ENCODE results near the gene CRTC1. TPM values are rescaled to one million over a fixed set of nuclear protein-coding genes. Genes with fewer than 3 reads are reported as not detected.

CRTC1 gene
- total and polyA plus RNA-seq, 11 donors, result 3.8 to 10.2 (median 7.2) TPM

- intact Hi-C loops (cut with DNase I), result no loop called here
- 89 to 92% (median 91%) methylated on average over 5 of the region's 5 CpGs for WGBS, 4 donors
- TF ChIP-seq POLR2A (IDR thresholded peaks at IDR 0.05) (no peak), CTCF (IDR thresholded peaks at IDR 0.05) (no peak)
- peaks cover 0 to 18% (median 1%) of the 10 kb centered on the region in 12 donors for H3K4me1 ChIP-seq
- peak overlapping the region in 1 of 12 donors; percentile 73 for H3K27ac ChIP-seq
- ATAC-seq (no peak), DNase-seq (no peak)
- H3K9me3 ChIP-seq, result no peaks in the 10 kb centered on the region
- H3K4me3 ChIP-seq, result no peak overlapping the region
- peaks cover 0 to 53% (median 24%) of the 10 kb centered on the region in 9 donors for H3K36me3 ChIP-seq
- H3K27me3 ChIP-seq, result no peaks in the 10 kb centered on the region
These were observed 16.7 kb upstream of the CRTC1 start for GRCh38 chr19:18666784-18667183.

- intact Hi-C loops (cut with DNase I), result no loop called here
- H3K27ac ChIP-seq, result no peak overlapping the region
- TF ChIP-seq CTCF (IDR thresholded peaks at IDR 0.05), result no peak
- TF ChIP-seq POLR2A (IDR thresholded peaks at IDR 0.05), result no peak
- 96 to 97% (median 97%) methylated on average over 47 to 55 of the region's 55 CpGs for WGBS, 4 donors
- ATAC-seq (no peak), DNase-seq (no peak)
- peaks cover 0 to 53% (median 24%) of the 10 kb centered on the region in 9 donors for H3K36me3 ChIP-seq
- H3K27me3 ChIP-seq, result no peaks in the 10 kb centered on the region
- H3K4me1 ChIP-seq, result peaks cover 0 to 27% (median 4%) of the 10 kb centered on the region in 12 donors
- no peaks in the 10 kb centered on the region for H3K9me3 ChIP-seq
- H3K4me3 ChIP-seq, result no peak overlapping the region
These were observed 15.8 kb upstream of the CRTC1 start for GRCh38 chr19:18667531-18668251.

- DNase-seq, result no peak
- H3K9me3 ChIP-seq, result no peaks in the 10 kb centered on the region
- H3K27me3 ChIP-seq, result no peaks in the 10 kb centered on the region
- H3K27ac ChIP-seq, result no peak overlapping the region
- peaks cover 0 to 27% (median 4%) of the 10 kb centered on the region in 12 donors for H3K4me1 ChIP-seq
- no peak overlapping the region for H3K4me3 ChIP-seq
- intact Hi-C loops (cut with DNase I), result no loop called here
- H3K36me3 ChIP-seq, result peaks cover 0 to 53% (median 24%) of the 10 kb centered on the region in 9 donors
- WGBS, 4 donors, result 98 to 99% (median 98%) methylated on average over 16 to 38 of the region's 38 CpGs
- ATAC-seq, result no peak
- no peak for TF ChIP-seq CTCF (IDR thresholded peaks at IDR 0.05)
- no peak for TF ChIP-seq POLR2A (IDR thresholded peaks at IDR 0.05)
These were observed 15.2 kb upstream of the CRTC1 start for GRCh38 chr19:18668252-18668631.

- Histone ChIP-seq H3K36me3 (peaks cover 0 to 53% (median 24%) of the 10 kb centered on the region in 9 donors), H3K9me3 (no peaks in the 10 kb centered on the region), H3K4me3 (no peak overlapping the region), H3K27me3 (no peaks in the 10 kb centered on the region), H3K4me1 (peaks cover 0 to 27% (median 4%) of the 10 kb centered on the region in 12 donors), H3K27ac (no peak overlapping the region)
- no peak for DNase-seq
- TF ChIP-seq CTCF (IDR thresholded peaks at IDR 0.05) (no peak), POLR2A (IDR thresholded peaks at IDR 0.05) (no peak)
- WGBS, 4 donors, result 95 to 97% (median 96%) methylated on average over 22 to 58 of the region's 58 CpGs
- no peak for ATAC-seq
- intact Hi-C loops (cut with DNase I), result no loop called here
These were observed 14.5 kb upstream of the CRTC1 start for GRCh38 chr19:18668744-18669523.

Data from heart left ventricle (tissue), 16 donors.